Mesenteric fat pad (tissue), 1 donor: Measurements from ENCODE around the gene MCC. TPM values are rescaled to one million over a fixed set of nuclear protein-coding genes. Genes with fewer than 3 reads are reported as not detected.

ENCODE experiments used
- DNase-seq: peaks from one replicate; pipeline ENCODE4 v3.0.0-alpha.2; 2020; ENCODE audit warnings: low spot score
- long read RNA-seq: library from polyadenylated mRNA; unstranded; transcript quantifications from one replicate; pipeline ENCODE4 v2.0.0, GENCODE V29; 2020
- total RNA-seq: library from RNA; stranded (reverse); fragmentation: NEBNext Ultra II Directional; extraction: Animal tissue kit (Norgen Biotek cat#: 25700); gene quantifications from one replicate; pipeline ENCODE4 v1.2.1, GENCODE V29; 2021
- donor health status: DM: yes; HTN: yes; CAD: no.

The MCC gene
- total RNA-seq, result 25.2 TPM
- long read RNA-seq, partial matches to known transcripts, result 9 of 24 reads
- long read RNA-seq, other reads (novel, unspliced or antisense), result 14 of 24 reads

GRCh38 chr5:113487781-113488644 is at the start of gene MCC:
Gene MCC (minus strand): TSS chr5:113488453.
- DNase-seq, result no peak

GRCh38 chr5:113531481-113532159 is 43.4 kb upstream of the MCC start:
- DNase-seq, result no peak

- DNase-seq, result no peak
Observed at GRCh38 chr5:113527746-113528145, 39.5 kb upstream of the MCC start.

GRCh38 chr5:113526421-113526820 is 38.2 kb upstream of the MCC start:
- DNase-seq, result no peak

- DNase-seq, result no peak
Observed at GRCh38 chr5:113524927-113525326, 36.7 kb upstream of the MCC start.

GRCh38 chr5:113523168-113523567 is 34.9 kb upstream of the MCC start:
- no peak for DNase-seq

GRCh38 chr5:113520899-113521298 is 32.6 kb upstream of the MCC start:
- no peak for DNase-seq

- DNase-seq, result no peak
Observed at GRCh38 chr5:113520429-113520828, 32.2 kb upstream of the MCC start.

- no peak for DNase-seq
Observed at GRCh38 chr5:113519412-113519811, 31.2 kb upstream of the MCC start.

GRCh38 chr5:113518884-113519283 is 30.6 kb upstream of the MCC start:
- DNase-seq, result no peak

GRCh38 chr5:113514289-113514635 is 26.0 kb upstream of the MCC start:
- no peak for DNase-seq

GRCh38 chr5:113513384-113514288 is 25.4 kb upstream of the MCC start, which contains the start of gene YTHDC2:
Gene YTHDC2 (plus strand): TSS chr5:113513694. CDS start chr5:113513896, 202 bp downstream.
- DNase-seq, result peak; percentile 96

GRCh38 chr5:113512341-113512740 is 24.1 kb upstream of the MCC start:
- DNase-seq, result no peak

GRCh38 chr5:113510836-113511451 is 22.7 kb upstream of the MCC start:
- DNase-seq, result no peak

- DNase-seq, result no peak
Observed at GRCh38 chr5:113508756-113509155, 20.5 kb upstream of the MCC start.

GRCh38 chr5:113507601-113508000 is 19.3 kb upstream of the MCC start:
- no peak for DNase-seq

- no peak for DNase-seq
Observed at GRCh38 chr5:113505181-113505580, 16.9 kb upstream of the MCC start.

- DNase-seq, result no peak
Observed at GRCh38 chr5:113503146-113503545, 14.9 kb upstream of the MCC start.

GRCh38 chr5:113502073-113502472 is 13.8 kb upstream of the MCC start:
- DNase-seq, result no peak

GRCh38 chr5:113495422-113495841 is 7.2 kb upstream of the MCC start:
- no peak for DNase-seq

- DNase-seq, result no peak
Observed at GRCh38 chr5:113493446-113493845, 5.2 kb upstream of the MCC start.
